Body of pancreas (tissue), 4 donors: ENCODE measurements around the gene COTL1. TPM values are rescaled to one million over a fixed set of nuclear protein-coding genes. Genes with fewer than 3 reads are reported as not detected.
"Not testable (repeated sequence)": the region's sequence is repeated elsewhere in the genome, so short reads cannot be mapped to it uniquely, and the experiment has no call there.

Source experiments
- ATAC-seq: fragments of 150-250 bp; one replicate; pipeline ENCODE4 v1.9.1; 2016
- DNase-seq, 4 donors: peaks; one replicate each; pipeline ENCODE4 v3.0.0-alpha.2; 2019
- H3K27ac ChIP-seq, 4 donors: fragments of 200-600 bp; sonication (generic); 1 replicate in 3 of 4; 2 replicates in 1 of 4; pipeline versions ENCODE4 v1.5.1 to v1.6.1; 2016 to 2019; ENCODE audit warnings: mild to moderate bottlenecking in 1 of 4, mixed read lengths in 1 of 4, moderate library complexity in 1 of 4
- H3K27me3 ChIP-seq, 2 donors: fragments of 200-600 bp; sonication (generic); one replicate each; pipeline ENCODE4 v1.6.0; 2016; ENCODE audit warnings: mild to moderate bottlenecking in 1 of 2
- H3K36me3 ChIP-seq, 2 donors: fragments of 200-600 bp; sonication (generic); replicated peaks in 1 of 2; 2 replicates each; pipeline ENCODE4 v1.5.1; 2016; ENCODE audit warnings: low read depth in 2 of 2; ENCODE audit not compliant: insufficient read depth in 1 of 2
- H3K4me1 ChIP-seq: fragments of 200-600 bp; sonication (generic); one replicate; pipeline ENCODE4 v1.6.0; 2016
- H3K4me3 ChIP-seq, 2 donors: fragments of 200-600 bp; sonication (generic); 1 replicate in 1 of 2; 2 replicates in 1 of 2; pipeline ENCODE4 v1.5.1; 2016 to 2019
- H3K9me3 ChIP-seq, 3 donors: fragments of 200-600 bp; sonication (generic); 1 replicate in 2 of 3; 2 replicates in 1 of 3; pipeline ENCODE4 v1.5.1; 2016
- POLR2A ChIP-seq, 3 donors: fragments of 450-650 bp; IDR thresholded peaks; one replicate each; pipeline ENCODE4 v1.6.1; 2016; ENCODE audit warnings: antibody characterized with exemption in 3 of 3, mild to moderate bottlenecking in 2 of 3
- WGBS, 2 donors: methylation state at CpG; one replicate each; pipeline ENCODE4 v1.1.5; 2017; 5-methylcytosine and 5-hydroxymethylcytosine counted together
- intact Hi-C: fragments of 100-400 bp; cut with DNase I; formaldehyde crosslinking; loops from one replicate; pipeline ENCODE4 v1.15.1; 2023
- total RNA-seq, 2 donors: library from RNA; depleted of rRNA; stranded (reverse); fragments of >200 nt; gene quantifications; one replicate each; pipeline ENCODE4 v1.1.0, GENCODE V29; 2016
- TF ChIP-seq, protein P1 (sequence below), 7 experiments: fragments of 450-650 bp in 4 of 7; fragments of 200-600 bp in 3 of 7; sonication (generic) in 3 of 7; IDR thresholded peaks; one replicate each; pipeline ENCODE4 v1.5.1; 2016 to 2019; ENCODE audit warnings: antibody characterized with exemption in 7 of 7

Gene COTL1
- total RNA-seq, 2 donors from 2014 or later = 19.7 to 20.4 TPM

DNA sequence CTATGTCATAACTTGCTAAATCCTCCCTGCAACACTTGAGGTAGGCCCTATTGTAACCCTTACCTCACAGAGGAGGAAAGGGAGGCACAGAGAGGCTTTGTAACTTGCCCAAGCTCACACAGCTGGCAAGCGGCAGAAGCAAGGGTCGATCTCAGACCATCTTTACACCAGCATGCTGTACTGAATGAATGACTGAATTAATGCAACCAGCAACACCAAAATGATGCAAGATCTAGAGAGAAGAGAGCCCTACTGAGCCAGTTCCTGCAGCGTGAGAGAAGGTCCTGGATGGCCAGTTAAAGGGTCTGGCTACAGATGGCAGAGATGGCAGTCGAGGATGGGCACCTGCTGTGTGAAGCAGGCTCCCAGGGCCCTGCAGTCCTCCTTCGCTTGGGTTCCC, 22.3 kb upstream of the COTL1 start:
- Histone ChIP-seq H3K4me3 (no peak overlapping the region), H3K9me3 (no peaks in the 10 kb centered on the region), H3K4me1 (peaks cover 20% of the 10 kb centered on the region), H3K27ac (no peak overlapping the region), H3K27me3 (no peaks in the 10 kb centered on the region), H3K36me3 (no peaks in the 10 kb centered on the region)
- no peak for DNase-seq
- TF ChIP-seq, protein P1, sequence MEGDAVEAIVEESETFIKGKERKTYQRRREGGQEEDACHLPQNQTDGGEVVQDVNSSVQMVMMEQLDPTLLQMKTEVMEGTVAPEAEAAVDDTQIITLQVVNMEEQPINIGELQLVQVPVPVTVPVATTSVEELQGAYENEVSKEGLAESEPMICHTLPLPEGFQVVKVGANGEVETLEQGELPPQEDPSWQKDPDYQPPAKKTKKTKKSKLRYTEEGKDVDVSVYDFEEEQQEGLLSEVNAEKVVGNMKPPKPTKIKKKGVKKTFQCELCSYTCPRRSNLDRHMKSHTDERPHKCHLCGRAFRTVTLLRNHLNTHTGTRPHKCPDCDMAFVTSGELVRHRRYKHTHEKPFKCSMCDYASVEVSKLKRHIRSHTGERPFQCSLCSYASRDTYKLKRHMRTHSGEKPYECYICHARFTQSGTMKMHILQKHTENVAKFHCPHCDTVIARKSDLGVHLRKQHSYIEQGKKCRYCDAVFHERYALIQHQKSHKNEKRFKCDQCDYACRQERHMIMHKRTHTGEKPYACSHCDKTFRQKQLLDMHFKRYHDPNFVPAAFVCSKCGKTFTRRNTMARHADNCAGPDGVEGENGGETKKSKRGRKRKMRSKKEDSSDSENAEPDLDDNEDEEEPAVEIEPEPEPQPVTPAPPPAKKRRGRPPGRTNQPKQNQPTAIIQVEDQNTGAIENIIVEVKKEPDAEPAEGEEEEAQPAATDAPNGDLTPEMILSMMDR (IDR thresholded peaks at IDR 0.05) = no peak
- no peak for TF ChIP-seq POLR2A (IDR thresholded peaks at IDR 0.05)
- intact Hi-C loops = no loop called here
- no peak for ATAC-seq
- 74 to 89% methylated on average over 5 of the region's 5 CpGs for WGBS, 2 donors

DNA sequence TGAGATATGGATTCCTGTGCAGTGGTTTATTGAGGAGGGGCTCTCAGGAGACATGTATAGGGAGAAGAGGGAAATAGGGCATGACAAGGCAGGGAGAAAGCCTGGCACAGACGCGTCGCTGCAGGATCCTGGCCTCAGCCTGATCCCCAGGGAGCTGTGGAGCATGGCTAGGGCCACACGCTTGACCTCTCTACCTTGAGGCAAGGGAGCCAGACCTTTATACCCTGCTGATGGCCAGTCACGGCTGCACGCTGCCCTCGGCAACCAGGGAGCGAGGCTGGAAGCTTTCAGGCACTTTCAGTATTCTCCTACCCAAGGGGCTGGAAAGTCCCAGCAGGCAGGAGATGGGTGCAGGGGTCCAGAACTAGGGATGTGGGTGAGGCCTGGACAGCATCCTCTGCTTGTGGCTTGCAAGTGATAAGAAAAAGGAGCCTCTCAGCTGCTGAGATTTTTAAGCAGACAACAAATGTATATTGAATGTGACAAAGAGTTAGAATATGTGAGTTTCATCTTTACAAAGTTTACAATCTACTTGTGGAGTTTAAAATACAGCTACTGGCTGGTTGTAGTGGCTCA, 20.4 kb upstream of the COTL1 start:
- WGBS, 2 donors = 82 to 87% methylated on average over 6 to 8 of the region's 8 CpGs

DNA sequence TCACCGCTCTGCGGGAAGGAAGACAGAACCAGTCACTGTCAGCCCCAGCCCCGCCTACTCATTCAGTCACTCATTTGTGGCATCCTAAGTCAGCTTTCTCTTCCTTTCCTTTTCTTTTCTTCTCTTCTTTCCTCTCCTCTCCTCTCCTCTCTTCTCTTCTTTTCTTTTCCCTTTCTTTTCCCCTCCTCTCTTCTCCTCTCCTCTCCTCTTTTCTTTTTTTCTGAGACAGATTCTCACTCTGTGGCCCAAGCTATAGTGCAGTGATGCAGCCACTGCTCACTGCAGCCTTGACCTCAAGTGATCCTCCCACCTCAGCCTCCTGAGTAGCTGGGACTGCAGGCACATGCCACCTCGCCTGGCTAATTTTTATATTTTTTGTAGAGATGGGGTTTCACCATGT, 19.8 kb upstream of the COTL1 start:
- Histone ChIP-seq H3K27me3 (no peaks in the 10 kb centered on the region), H3K36me3 (no peaks in the 10 kb centered on the region), H3K4me3 (no peak overlapping the region), H3K9me3 (no peaks in the 10 kb centered on the region), H3K4me1 (peaks cover 17% of the 10 kb centered on the region), H3K27ac (no peak overlapping the region)
- WGBS, 2 donors = 77 to 86% methylated on average over 4 of the region's 4 CpGs
- TF ChIP-seq POLR2A (IDR thresholded peaks at IDR 0.05) = no peak
- TF ChIP-seq, protein P1 (IDR thresholded peaks at IDR 0.05) = no peak
- no peak for ATAC-seq
- DNase-seq = no peak
- intact Hi-C loops = no loop called here

More for the DNA sequence above, 20.4 kb upstream of the COTL1 start:
- intact Hi-C loops = no loop called here
- ATAC-seq = no peak
- no peak for TF ChIP-seq POLR2A (IDR thresholded peaks at IDR 0.05)
- TF ChIP-seq, protein P1 (IDR thresholded peaks at IDR 0.05) = no peak
- Histone ChIP-seq H3K4me3 (no peak overlapping the region), H3K4me1 (peaks cover 23% of the 10 kb centered on the region), H3K27ac (no peak overlapping the region), H3K27me3 (no peaks in the 10 kb centered on the region), H3K36me3 (no peaks in the 10 kb centered on the region), H3K9me3 (no peaks in the 10 kb centered on the region)
- no peak for DNase-seq

DNA sequence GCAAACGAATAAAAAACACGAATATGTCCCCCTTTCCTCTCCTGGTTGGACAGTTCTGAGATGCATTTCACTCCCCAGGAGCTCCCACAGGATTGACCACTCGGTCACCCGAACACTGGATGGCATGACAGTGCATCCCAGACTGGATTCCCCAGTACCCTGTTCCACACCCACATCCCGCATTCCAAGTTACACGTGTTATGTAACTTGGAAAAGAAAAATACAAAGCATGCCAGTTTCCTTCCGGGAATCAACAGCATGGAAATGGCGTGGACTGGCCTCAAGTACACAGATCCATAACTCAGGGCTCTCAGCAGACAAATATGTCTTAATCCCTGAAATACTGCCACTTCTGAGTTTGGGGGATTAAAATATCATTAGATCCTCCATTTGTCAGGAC, 17.8 kb upstream of the COTL1 start:
- ATAC-seq (no peak), DNase-seq (no peak)
- Histone ChIP-seq H3K27ac (no peak overlapping the region), H3K27me3 (no peaks in the 10 kb centered on the region), H3K4me1 (peaks cover 8% of the 10 kb centered on the region), H3K4me3 (no peak overlapping the region), H3K9me3 (no peaks in the 10 kb centered on the region), H3K36me3 (no peaks in the 10 kb centered on the region)
- 24 to 46% methylated on average over 8 of the region's 8 CpGs for WGBS, 2 donors
- intact Hi-C loops = no loop called here
- no peak for TF ChIP-seq POLR2A (IDR thresholded peaks at IDR 0.05)
- TF ChIP-seq, protein P1 (IDR thresholded peaks at IDR 0.05) = no peak

DNA sequence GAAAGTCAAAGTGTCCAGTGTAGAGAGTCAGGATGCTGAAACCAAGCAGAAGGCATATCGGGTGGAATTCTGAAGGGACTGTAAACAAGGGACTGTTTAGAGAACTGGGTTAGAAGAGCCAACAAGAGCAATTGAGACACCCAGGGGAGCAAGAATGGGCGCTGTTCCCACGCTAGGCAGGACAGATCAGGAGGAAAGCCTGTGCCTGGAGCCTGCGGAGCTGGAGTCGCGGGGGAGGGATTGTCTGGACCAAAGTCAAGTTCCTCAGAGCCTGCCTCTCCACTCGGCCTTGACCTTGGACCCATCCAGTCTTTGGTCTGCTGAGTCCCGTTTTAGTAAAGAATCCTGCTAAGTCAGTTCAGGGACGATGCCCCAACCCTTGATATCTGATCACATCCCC, 15.7 kb upstream of the COTL1 start:
- peak; percentile 50 to 68 (median 65) for DNase-seq
- 8 to 17% methylated on average over 9 of the region's 9 CpGs for WGBS, 2 donors
- TF ChIP-seq, protein P1 (IDR thresholded peaks at IDR 0.05) = no peak
- TF ChIP-seq POLR2A (IDR thresholded peaks at IDR 0.05) = no peak
- Histone ChIP-seq H3K27me3 (no peaks in the 10 kb centered on the region), H3K36me3 (no peaks in the 10 kb centered on the region), H3K27ac (peak overlapping the region in 1 of 4 donors; percentile 13), H3K4me3 (no peak overlapping the region), H3K4me1 (peaks cover 8% of the 10 kb centered on the region), H3K9me3 (no peaks in the 10 kb centered on the region)
- ATAC-seq = peak; percentile 69
- intact Hi-C loops = no loop called here

DNA sequence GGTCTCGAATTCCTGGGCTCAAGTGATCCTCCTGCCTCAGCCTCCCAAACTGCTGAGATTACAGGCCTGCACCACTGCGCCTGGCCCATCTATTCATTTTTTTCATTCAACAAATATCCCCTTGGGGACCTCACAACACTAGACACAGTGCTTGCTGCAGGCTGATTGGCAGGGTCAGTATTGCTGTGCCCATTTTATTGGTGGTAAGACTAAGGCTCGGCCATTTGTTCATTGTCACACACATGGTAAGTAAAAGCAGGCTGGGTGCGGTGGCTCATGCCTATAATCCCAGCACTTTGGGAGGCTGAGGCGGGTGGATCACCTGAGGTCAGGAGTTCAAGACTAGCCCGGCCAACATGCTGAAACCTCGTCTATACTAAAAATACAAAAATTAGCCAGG, 15.0 kb upstream of the COTL1 start:
- H3K27me3 ChIP-seq, intact Hi-C loops, H3K27ac ChIP-seq, H3K36me3 ChIP-seq, H3K4me3 ChIP-seq, H3K4me1 ChIP-seq, H3K9me3 ChIP-seq, DNase-seq, ATAC-seq: not testable (repeated sequence)
- WGBS, 2 donors = 74 to 88% methylated on average over 6 to 7 of the region's 7 CpGs
